Trophoblast cell (in vitro differentiated cells and primary cell): ENCODE results near the gene DPH1.

Source experiments
- DNase-seq, 2 donors: peaks; one replicate each; pipeline ENCODE4 v3.0.0-alpha.2; 2016
- H2AFZ ChIP-seq: 2 replicates; pipeline ENCODE4 v1.6.1; 2013; ENCODE audit warnings: low read length, moderate library complexity, mild to moderate bottlenecking; ENCODE audit not compliant: insufficient read depth, poor library complexity
- H2AK5ac ChIP-seq: 2 replicates; pipeline ENCODE4 v1.6.1; 2013; ENCODE audit warnings: mild to moderate bottlenecking, low read length
- H2BK120ac ChIP-seq: 2 replicates; pipeline ENCODE4 v1.6.1; 2013; ENCODE audit warnings: low read length, mild to moderate bottlenecking, moderate library complexity; ENCODE audit not compliant: insufficient read depth, poor library complexity
- H2BK12ac ChIP-seq: 2 replicates; pipeline ENCODE4 v1.6.1; 2013; ENCODE audit warnings: mild to moderate bottlenecking, low read length, moderate library complexity
- H2BK5ac ChIP-seq: 2 replicates; pipeline ENCODE4 v1.6.1; 2013; ENCODE audit warnings: low read length, low read depth, moderate library complexity, mild to moderate bottlenecking; ENCODE audit not compliant: poor library complexity
- H3K14ac ChIP-seq: 2 replicates; pipeline ENCODE4 v1.6.1; 2013; ENCODE audit warnings: mild to moderate bottlenecking, low read length
- H3K18ac ChIP-seq: 2 replicates; pipeline ENCODE4 v1.6.1; 2013; ENCODE audit warnings: mild to moderate bottlenecking, low read length
- H3K23ac ChIP-seq: 2 replicates; pipeline ENCODE4 v1.6.1; 2013; ENCODE audit warnings: low read length
- H3K27ac ChIP-seq: 2 replicates; pipeline ENCODE4 v1.5.1; 2013; ENCODE audit warnings: low read depth, mild to moderate bottlenecking, inconsistent platforms, low read length, moderate library complexity
- H3K27me3 ChIP-seq: 2 replicates; pipeline ENCODE4 v1.6.1; 2013; ENCODE audit warnings: inconsistent platforms, mild to moderate bottlenecking, low read length, moderate library complexity; ENCODE audit not compliant: insufficient read depth
- H3K36me3 ChIP-seq, 2 experiments: 1 replicate in 1 of 2; 2 replicates in 1 of 2; pipeline ENCODE4 v1.6.1; 2013; ENCODE audit warnings: low read length in 2 of 2, mild to moderate bottlenecking in 2 of 2, moderate library complexity in 1 of 2; ENCODE audit not compliant: insufficient read depth in 2 of 2, control insufficient read depth in 1 of 2
- H3K4ac ChIP-seq: 2 replicates; pipeline ENCODE4 v1.6.1; 2013; ENCODE audit warnings: low read depth, mild to moderate bottlenecking, low read length, moderate library complexity
- H3K4me1 ChIP-seq, 2 experiments: 1 replicate in 1 of 2; 2 replicates in 1 of 2; pipeline ENCODE4 v1.6.1; 2013; ENCODE audit warnings: low read length in 2 of 2, mild to moderate bottlenecking in 2 of 2, moderate library complexity in 1 of 2; ENCODE audit not compliant: insufficient read depth in 2 of 2, control insufficient read depth in 1 of 2
- H3K4me2 ChIP-seq: 2 replicates; pipeline ENCODE4 v1.6.1; 2013; ENCODE audit warnings: inconsistent platforms, mild to moderate bottlenecking, low read length, moderate library complexity
- H3K4me3 ChIP-seq: 2 replicates; pipeline ENCODE4 v1.5.1; 2013; ENCODE audit warnings: mild to moderate bottlenecking, low read depth, low read length, inconsistent platforms
- H3K79me1 ChIP-seq: one replicate; pipeline ENCODE4 v1.6.1; 2013; ENCODE audit warnings: low read length
- H3K79me2 ChIP-seq: 2 replicates; pipeline ENCODE4 v1.6.1; 2013; ENCODE audit warnings: low read length, mild to moderate bottlenecking; ENCODE audit not compliant: control insufficient read depth, insufficient read depth, poor library complexity
- H3K9ac ChIP-seq: 2 replicates; pipeline ENCODE4 v1.6.1; 2013; ENCODE audit warnings: mild to moderate bottlenecking, low read length
- H3K9me3 ChIP-seq: 2 replicates; pipeline ENCODE4 v1.6.1; 2013; ENCODE audit warnings: low read depth, mild to moderate bottlenecking, control low read depth, inconsistent platforms, low read length; ENCODE audit not compliant: insufficient read depth
- H4K12ac ChIP-seq: 2 replicates; pipeline ENCODE4 v1.6.1; 2013; ENCODE audit warnings: low read depth, mild to moderate bottlenecking, low read length, moderate library complexity
- H4K8ac ChIP-seq: 2 replicates; pipeline ENCODE4 v1.6.1; 2013; ENCODE audit warnings: low read depth, mild to moderate bottlenecking, low read length, moderate library complexity
- H4K91ac ChIP-seq: one replicate; pipeline ENCODE4 v1.6.1; 2013; ENCODE audit warnings: low read depth, mild to moderate bottlenecking, low read length, moderate library complexity
- WGBS: extraction: QIAGEN DNeasy Blood & Tissue Kit; methylation state at CpG from one replicate; pipeline ENCODE4 v1.1.7; 2013; ENCODE audit warnings: missing lambda C conversion rate; ENCODE audit not compliant: insufficient read length, insufficient coverage; ENCODE audit errors: extremely low coverage; 5-methylcytosine and 5-hydroxymethylcytosine counted together

The DPH1 gene

GRCh38 chr17:2059547-2060384, 29.8 kb downstream of the DPH1 start:
- Histone ChIP-seq H3K79me1 (peaks cover 14% of the 10 kb centered on the region), H3K14ac (no peak overlapping the region), H2BK12ac (no peak overlapping the region), H3K23ac (no peak overlapping the region), H3K79me2 (peaks cover 2% of the 10 kb centered on the region), H3K4me2 (no peak overlapping the region), H3K36me3 (peaks cover 18 to 24% of the 10 kb centered on the region in 2 experiments), H4K8ac (no peak overlapping the region), H4K91ac (no peak overlapping the region), H4K12ac (no peak overlapping the region), H3K9me3 (peaks cover 18% of the 10 kb centered on the region), H3K27me3 (peaks cover 45% of the 10 kb centered on the region), H3K4me3 (no peak overlapping the region), H2BK5ac (no peak overlapping the region), H2BK120ac (no peak overlapping the region), H2AFZ (no peak overlapping the region), H3K18ac (no peak overlapping the region), H3K4ac (no peak overlapping the region), H2AK5ac (no peak overlapping the region), H3K9ac (no peak overlapping the region), H3K4me1 (peaks cover 44 to 54% of the 10 kb centered on the region in 2 experiments), H3K27ac (no peak overlapping the region)
- WGBS = no CpG with 5 or more reads among the region's 21 CpGs
- DNase-seq = no peak

GRCh38 chr17:2060385-2060658, 30.4 kb downstream of the DPH1 start:
- Histone ChIP-seq H2AFZ (no peak overlapping the region), H2BK5ac (no peak overlapping the region), H3K14ac (no peak overlapping the region), H3K27me3 (peaks cover 41% of the 10 kb centered on the region), H3K36me3 (peaks cover 22 to 28% of the 10 kb centered on the region in 2 experiments), H3K79me1 (peaks cover 13% of the 10 kb centered on the region), H3K23ac (no peak overlapping the region), H3K4me1 (peaks cover 44 to 56% of the 10 kb centered on the region in 2 experiments), H3K79me2 (peaks cover 2% of the 10 kb centered on the region), H3K9me3 (peaks cover 18% of the 10 kb centered on the region), H2BK12ac (no peak overlapping the region), H3K4me3 (no peak overlapping the region), H3K4ac (no peak overlapping the region), H4K12ac (no peak overlapping the region), H3K27ac (no peak overlapping the region), H2BK120ac (no peak overlapping the region), H3K9ac (no peak overlapping the region), H3K18ac (no peak overlapping the region), H4K8ac (no peak overlapping the region), H4K91ac (no peak overlapping the region), H3K4me2 (no peak overlapping the region), H2AK5ac (no peak overlapping the region)
- DNase-seq = no peak
- no CpG with 5 or more reads among the region's 6 CpGs for whole genome bisulfite sequencing

- Histone ChIP-seq H4K91ac (peak overlapping the region; percentile 5), H3K79me1 (peaks cover 17% of the 10 kb centered on the region), H2BK12ac (no peak overlapping the region), H4K8ac (no peak overlapping the region), H2BK5ac (no peak overlapping the region), H2AFZ (no peak overlapping the region), H3K4ac (no peak overlapping the region), H3K36me3 (peaks cover 22 to 28% of the 10 kb centered on the region in 2 experiments), H3K27me3 (peaks cover 36% of the 10 kb centered on the region), H2AK5ac (peak overlapping the region; percentile 16), H3K9ac (no peak overlapping the region), H3K18ac (no peak overlapping the region), H3K14ac (no peak overlapping the region), H3K4me2 (no peak overlapping the region), H3K27ac (no peak overlapping the region), H3K4me3 (no peak overlapping the region), H3K4me1 (peaks cover 48 to 57% of the 10 kb centered on the region in 2 experiments), H3K9me3 (peaks cover 18% of the 10 kb centered on the region), H4K12ac (no peak overlapping the region), H2BK120ac (no peak overlapping the region), H3K23ac (no peak overlapping the region), H3K79me2 (peaks cover 2% of the 10 kb centered on the region)
- DNase-seq = no peak
- WGBS = no CpG with 5 or more reads among the region's 21 CpGs
Observed at GRCh38 chr17:2060681-2061440, 30.9 kb downstream of the DPH1 start.

GRCh38 chr17:2061441-2061958, 31.5 kb downstream of the DPH1 start:
- Histone ChIP-seq H2AFZ (no peak overlapping the region), H3K27ac (no peak overlapping the region), H3K79me1 (peaks cover 17% of the 10 kb centered on the region), H3K14ac (no peak overlapping the region), H3K4me3 (no peak overlapping the region), H3K4ac (no peak overlapping the region), H3K9ac (no peak overlapping the region), H3K9me3 (peaks cover 16% of the 10 kb centered on the region), H2AK5ac (peak overlapping the region; percentile 13), H3K4me1 (peaks cover 49 to 57% of the 10 kb centered on the region in 2 experiments), H3K23ac (no peak overlapping the region), H3K4me2 (no peak overlapping the region), H2BK120ac (no peak overlapping the region), H3K27me3 (peaks cover 31% of the 10 kb centered on the region), H3K18ac (no peak overlapping the region), H2BK5ac (no peak overlapping the region), H4K91ac (peak overlapping the region; percentile 5), H2BK12ac (no peak overlapping the region), H3K36me3 (peaks cover 25 to 28% of the 10 kb centered on the region in 2 experiments), H4K12ac (no peak overlapping the region), H3K79me2 (peaks cover 2% of the 10 kb centered on the region), H4K8ac (no peak overlapping the region)
- no CpG with 5 or more reads among the region's 17 CpGs for WGBS
- DNase-seq = no peak
